Loucy (cell line): ENCODE data around the gene NSUN5.

Experiments
- CTCF ChIP-seq: fragments of 200-600 bp; sonication (generic); conservative IDR thresholded peaks from 2 replicates; pipeline ENCODE4 v1.5.1; 2014; ENCODE audit warnings: mild to moderate bottlenecking, antibody characterized with exemption, low read length
- EZH2phosphoT487 ChIP-seq: fragments of 200-600 bp; IDR thresholded peaks from 2 replicates; pipeline ENCODE4 v1.6.1; 2018; ENCODE audit warnings: antibody characterized with exemption, mild to moderate bottlenecking, moderate library complexity, borderline replicate concordance

- TF ChIP-seq CTCF (no peak), EZH2phosphoT487 (no peak)
Observed at GRCh38 chr7:73328696-73329095, 20.1 kb upstream of the NSUN5 start.
